T-helper 2 cell (primary cell): Measurements from ENCODE around the gene WASF2.

Experiments used
- DNase-seq, 5 experiments: peaks; one replicate each; pipeline versions ENCODE4 v3.0.0 to v3.0.0-alpha.2; 2012 to 2022

Gene WASF2

GRCh38 chr1:27372808-27373690, 116.9 kb downstream of the WASF2 start:
- no peak for DNase-seq

GRCh38 chr1:27372022-27372807, 117.8 kb downstream of the WASF2 start:
- no peak for DNase-seq

GRCh38 chr1:27368869-27369582, 120.9 kb downstream of the WASF2 start:
- no peak for DNase-seq

- DNase-seq, result no peak
Observed at GRCh38 chr1:27367160-27367650, 122.8 kb downstream of the WASF2 start.

- peak in 1 of 5 experiments; percentile 24 for DNase-seq
Observed at GRCh38 chr1:27366411-27367159, 123.4 kb downstream of the WASF2 start, which contains the start of gene MAP3K6. MAP3K6 (minus strand) TSS chr1:27366961; CDS start chr1:27366597, 364 bp downstream.

GRCh38 chr1:27366113-27366410, 123.9 kb downstream of the WASF2 start:
- DNase-seq, result peak; percentile 36 to 71 (median 66)

GRCh38 chr1:27365372-27366112, 124.4 kb downstream of the WASF2 start:
- peak; percentile 50 to 75 (median 68) for DNase-seq

- no peak for DNase-seq
Observed at GRCh38 chr1:27364696-27365371, 125.1 kb downstream of the WASF2 start.

- DNase-seq, result no peak
Observed at GRCh38 chr1:27363766-27364695, 125.9 kb downstream of the WASF2 start.

GRCh38 chr1:27361553-27361952, 128.4 kb downstream of the WASF2 start:
- DNase-seq, result no peak

GRCh38 chr1:27361044-27361402, 128.9 kb downstream of the WASF2 start:
- DNase-seq, result no peak

- peak; percentile 20 to 49 (median 39) for DNase-seq
Observed at GRCh38 chr1:27360159-27361043, 129.6 kb downstream of the WASF2 start.

GRCh38 chr1:27359822-27360158, 130.2 kb downstream of the WASF2 start:
- no peak for DNase-seq

- no peak for DNase-seq
Observed at GRCh38 chr1:27358928-27359313, 131.0 kb downstream of the WASF2 start.

- DNase-seq, result no peak
Observed at GRCh38 chr1:27358038-27358927, 131.7 kb downstream of the WASF2 start.

GRCh38 chr1:27357281-27358037, 132.5 kb downstream of the WASF2 start:
- DNase-seq, result peak; percentile 53 to 88 (median 75)
